GM19240 (cell line): ENCODE measurements around the gene RASSF4.

Source experiments
- DNase-seq: peaks from one replicate; pipeline ENCODE4 v3.0.0; 2011; ENCODE audit warnings: low spot score; ENCODE audit not compliant: insufficient read length

RASSF4 gene

GRCh38 chr10:44947371-44948152, 12.0 kb upstream of the RASSF4 start:
- no peak for DNase-seq

GRCh38 chr10:44948642-44949041, 11.0 kb upstream of the RASSF4 start:
- DNase-seq: no peak

- no peak for DNase-seq
Measured at GRCh38 chr10:44949127-44949802, 10.3 kb upstream of the RASSF4 start.

- DNase-seq: no peak
Measured at GRCh38 chr10:44949915-44950314, 9.7 kb upstream of the RASSF4 start.

GRCh38 chr10:44950326-44951225, 9.0 kb upstream of the RASSF4 start:
- no peak for DNase-seq

- DNase-seq: no peak
Measured at GRCh38 chr10:44951576-44952226, 7.9 kb upstream of the RASSF4 start.

GRCh38 chr10:44952779-44953231, 6.8 kb upstream of the RASSF4 start:
- DNase-seq: no peak

- no peak for DNase-seq
Measured at GRCh38 chr10:44954042-44954441, 5.6 kb upstream of the RASSF4 start.

GRCh38 chr10:44954962-44955361, 4.6 kb upstream of the RASSF4 start:
- DNase-seq: no peak

GRCh38 chr10:44955413-44956070, 4.1 kb upstream of the RASSF4 start:
- DNase-seq: no peak

GRCh38 chr10:44956226-44956625, 3.4 kb upstream of the RASSF4 start:
- no peak for DNase-seq

GRCh38 chr10:44956717-44957706, 2.6 kb upstream of the RASSF4 start:
- DNase-seq: no peak

GRCh38 chr10:44958196-44958897, 1.3 kb upstream of the RASSF4 start:
- no peak for DNase-seq

GRCh38 chr10:44958898-44959246, 730 bp upstream of the RASSF4 start:
- no peak for DNase-seq

GRCh38 chr10:44960088-44960460, 472 bp downstream of the RASSF4 start:
- DNase-seq: no peak

- no peak for DNase-seq
Measured at GRCh38 chr10:44960482-44961229, 1.1 kb downstream of the RASSF4 start.

- no peak for DNase-seq
Measured at GRCh38 chr10:44961230-44961571, 1.6 kb downstream of the RASSF4 start.

GRCh38 chr10:44961931-44962750, 2.5 kb downstream of the RASSF4 start:
- no peak for DNase-seq
